Measurements from ENCODE around the gene RBM6. TPM values are rescaled to one million over a fixed set of nuclear protein-coding genes. Genes with fewer than 3 reads are reported as not detected.

Gene RBM6
- total RNA-seq, 2 experiments from 2014 or later = 90.8 to 95.2 TPM

DNA sequence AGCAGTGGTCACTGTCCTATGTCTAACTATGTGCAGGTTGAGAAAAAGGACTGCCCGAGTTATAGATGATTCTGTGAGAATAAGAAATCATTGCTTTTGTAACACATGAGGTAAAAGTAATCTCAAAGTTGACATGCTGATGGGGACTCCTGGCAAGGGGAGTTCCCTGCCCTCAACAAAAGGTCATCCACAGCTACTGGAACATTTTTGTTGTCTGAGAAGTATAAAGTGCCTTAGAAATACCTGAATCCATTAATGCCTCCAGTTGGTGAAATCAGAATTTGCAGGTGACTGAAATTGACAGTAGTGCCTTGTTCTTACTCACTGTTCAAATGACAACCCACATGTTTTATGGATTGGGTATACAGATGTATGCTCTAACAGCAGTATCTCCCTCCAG is 105.0 kb downstream of the RBM6 start:
- peak overlapping the region; percentile 59 for H3K27ac Mint-ChIP-seq
- DNase-seq = peak; percentile 20

GRCh38 chr3:50047426-50047825 is 107.5 kb downstream of the RBM6 start:
- intact Hi-C loops (cut with micrococcal nuclease) = no loop called here
- Mint-ChIP-seq H3K4me1 (ENCODE audit: low read depth) (peaks cover 13% of the 10 kb centered on the region), H3K27ac (no peak overlapping the region), H3K9me3 (no peaks in the 10 kb centered on the region), H3K4me3 (no peak overlapping the region), H3K36me3 (ENCODE audit: low read depth) (peaks cover 22% of the 10 kb centered on the region), H3K27me3 (no peaks in the 10 kb centered on the region)
- CTCF ChIA-PET = interaction anchor here (1.2 kb wide), 1 partner anchor 48 kb away, joined by 4 read pairs; no protein-coding TSS in a partner anchor
- TF ChIP-seq, protein P1, sequence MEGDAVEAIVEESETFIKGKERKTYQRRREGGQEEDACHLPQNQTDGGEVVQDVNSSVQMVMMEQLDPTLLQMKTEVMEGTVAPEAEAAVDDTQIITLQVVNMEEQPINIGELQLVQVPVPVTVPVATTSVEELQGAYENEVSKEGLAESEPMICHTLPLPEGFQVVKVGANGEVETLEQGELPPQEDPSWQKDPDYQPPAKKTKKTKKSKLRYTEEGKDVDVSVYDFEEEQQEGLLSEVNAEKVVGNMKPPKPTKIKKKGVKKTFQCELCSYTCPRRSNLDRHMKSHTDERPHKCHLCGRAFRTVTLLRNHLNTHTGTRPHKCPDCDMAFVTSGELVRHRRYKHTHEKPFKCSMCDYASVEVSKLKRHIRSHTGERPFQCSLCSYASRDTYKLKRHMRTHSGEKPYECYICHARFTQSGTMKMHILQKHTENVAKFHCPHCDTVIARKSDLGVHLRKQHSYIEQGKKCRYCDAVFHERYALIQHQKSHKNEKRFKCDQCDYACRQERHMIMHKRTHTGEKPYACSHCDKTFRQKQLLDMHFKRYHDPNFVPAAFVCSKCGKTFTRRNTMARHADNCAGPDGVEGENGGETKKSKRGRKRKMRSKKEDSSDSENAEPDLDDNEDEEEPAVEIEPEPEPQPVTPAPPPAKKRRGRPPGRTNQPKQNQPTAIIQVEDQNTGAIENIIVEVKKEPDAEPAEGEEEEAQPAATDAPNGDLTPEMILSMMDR (IDR thresholded peaks at IDR 0.05) = no peak
- ATAC-seq (no peak), DNase-seq (no peak)
- POLR2A ChIA-PET = interaction anchor here (1.1 kb wide), 1 partner anchor 13 kb away, joined by 3 read pairs; no protein-coding TSS in a partner anchor

More for the DNA sequence above, 105.0 kb downstream of the RBM6 start:
- peak; percentile 82 for ATAC-seq
- intact Hi-C loops (cut with micrococcal nuclease) = no loop called here
- Mint-ChIP-seq H3K27me3 (no peaks in the 10 kb centered on the region), H3K4me3 (no peak overlapping the region), H3K9me3 (no peaks in the 10 kb centered on the region), H3K36me3 (ENCODE audit: low read depth) (peaks cover 8% of the 10 kb centered on the region), H3K4me1 (ENCODE audit: low read depth) (peaks cover 14% of the 10 kb centered on the region)
- ChIA-PET CTCF (no interaction called here), POLR2A (interaction anchor here (1.4 kb wide), 1 partner anchor 12 kb away, joined by 5 read pairs; no protein-coding TSS in a partner anchor)
- TF ChIP-seq, protein P1 (IDR thresholded peaks at IDR 0.05) = no peak

- H3K27ac Mint-ChIP-seq = no peak overlapping the region
- CTCF ChIA-PET = no interaction called here
Measured at GRCh38 chr3:50050361-50050760, 110.4 kb downstream of the RBM6 start.

DNA sequence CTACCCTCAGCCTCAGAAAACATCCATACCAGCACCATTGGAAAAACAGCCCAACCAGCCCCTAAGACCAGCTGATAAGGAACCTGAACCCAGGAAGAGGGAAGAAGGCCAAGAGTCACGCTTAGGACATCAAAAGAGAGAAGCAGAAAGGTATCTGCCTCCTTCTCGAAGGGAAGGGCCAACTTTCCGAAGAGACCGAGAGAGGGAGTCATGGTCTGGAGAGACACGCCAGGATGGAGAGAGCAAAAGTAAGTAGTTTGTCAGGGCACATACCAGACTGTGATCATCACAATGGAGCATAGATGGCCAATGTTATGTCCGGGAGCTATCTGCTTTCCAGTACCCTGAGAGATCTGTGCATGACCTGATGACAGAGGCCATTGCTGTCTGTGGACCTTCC is 117.8 kb downstream of the RBM6 start:
- TF ChIP-seq, protein P1 (IDR thresholded peaks at IDR 0.05) = no peak
- ATAC-seq (no peak), DNase-seq (no peak)
- no peak overlapping the region for H3K4me3 Mint-ChIP-seq
- H3K27ac Mint-ChIP-seq = no peak overlapping the region
- intact Hi-C loops (cut with micrococcal nuclease) = no loop called here
- no peaks in the 10 kb centered on the region for H3K9me3 Mint-ChIP-seq
- H3K4me1 Mint-ChIP-seq (ENCODE audit: low read depth) = no peaks in the 10 kb centered on the region
- H3K27me3 Mint-ChIP-seq = no peaks in the 10 kb centered on the region
- POLR2A ChIA-PET = no interaction called here
- peaks cover 49% of the 10 kb centered on the region for H3K36me3 Mint-ChIP-seq (ENCODE audit: low read depth)
- CTCF ChIA-PET = no interaction called here

More at GRCh38 chr3:50050361-50050760, 110.4 kb downstream of the RBM6 start:
- no peak overlapping the region for H3K4me3 Mint-ChIP-seq
- H3K27me3 Mint-ChIP-seq = no peaks in the 10 kb centered on the region
- intact Hi-C loops (cut with micrococcal nuclease) = no loop called here
- POLR2A ChIA-PET = no interaction called here
- TF ChIP-seq, protein P1 (IDR thresholded peaks at IDR 0.05) = no peak
- H3K36me3 Mint-ChIP-seq (ENCODE audit: low read depth) = peaks cover 34% of the 10 kb centered on the region
- no peak for ATAC-seq
- H3K4me1 Mint-ChIP-seq (ENCODE audit: low read depth) = peaks cover 5% of the 10 kb centered on the region
- no peaks in the 10 kb centered on the region for H3K9me3 Mint-ChIP-seq
- no peak for DNase-seq

DNA sequence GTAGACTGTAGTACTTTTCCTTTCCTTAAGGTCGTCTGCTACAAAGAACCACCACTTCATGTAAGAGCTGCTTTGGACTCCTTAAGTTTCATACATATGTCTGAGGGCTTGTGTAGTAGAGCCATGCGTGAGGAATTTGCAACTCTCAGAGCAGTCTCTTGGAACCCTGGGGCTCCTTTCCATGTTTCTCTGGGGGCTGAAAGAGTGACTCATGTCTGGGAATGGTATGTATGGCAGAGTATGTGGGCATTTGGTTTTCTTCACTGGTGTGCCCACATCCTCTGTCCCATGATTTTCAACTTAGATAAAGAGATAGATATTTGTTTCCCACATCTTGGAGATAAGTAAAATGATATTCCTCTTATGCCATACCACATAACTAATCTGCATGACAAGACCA is 128.2 kb downstream of the RBM6 start:
- TF ChIP-seq, protein P1 (IDR thresholded peaks at IDR 0.05) = no peak
- H3K27ac Mint-ChIP-seq = no peak overlapping the region
- DNase-seq = no peak
- H3K27me3 Mint-ChIP-seq = no peaks in the 10 kb centered on the region
- H3K36me3 Mint-ChIP-seq (ENCODE audit: low read depth) = peaks cover 30% of the 10 kb centered on the region
- intact Hi-C loops (cut with micrococcal nuclease) = no loop called here
- no peak overlapping the region for H3K4me3 Mint-ChIP-seq
- CTCF ChIA-PET = interaction anchor here (1.8 kb wide), 1 partner anchor 53 kb away, joined by 5 read pairs; no protein-coding TSS in a partner anchor
- POLR2A ChIA-PET = interaction anchor here (0.8 to 1.6 kb wide), 2 partner anchors 70 to 128 kb away, joined by 3 to 4 read pairs; partner anchors contain the start of gene RBM6
- no peaks in the 10 kb centered on the region for H3K4me1 Mint-ChIP-seq (ENCODE audit: low read depth)
- H3K9me3 Mint-ChIP-seq = no peaks in the 10 kb centered on the region
- ATAC-seq = no peak
